HG03457 (cell line): ENCODE results near the gene MAMSTR.
"Not testable (repeated sequence)": the region's sequence is repeated elsewhere in the genome, so short reads cannot be mapped to it uniquely, and the experiment has no call there.

Experiments
- ATAC-seq: cut with Tn5 transposase; IDR thresholded peaks from one replicate; pipeline ENCODE4 v1.9.1; 2021; ENCODE audit warnings: moderate number of reproducible peaks; ENCODE audit not compliant: unreplicated experiment

MAMSTR gene

GRCh38 chr19:48719263-48720171 lies at the start of gene MAMSTR:
Gene MAMSTR (minus strand): TSS chr19:48719725. CDS start chr19:48719031, 694 bp downstream.
- no peak for ATAC-seq

- no peak for ATAC-seq
Observed at GRCh38 chr19:48768994-48769713, 49.6 kb upstream of the MAMSTR start.

GRCh38 chr19:48768171-48768753 lies 48.7 kb upstream of the MAMSTR start:
- not testable (repeated sequence) for ATAC-seq

- ATAC-seq: not testable (repeated sequence)
Observed at GRCh38 chr19:48765816-48766215, 46.3 kb upstream of the MAMSTR start.

- no peak for ATAC-seq
Observed at GRCh38 chr19:48760504-48761205, 41.1 kb upstream of the MAMSTR start.

GRCh38 chr19:48757741-48758144 lies 38.2 kb upstream of the MAMSTR start:
- no peak for ATAC-seq

GRCh38 chr19:48757089-48757675 lies 37.7 kb upstream of the MAMSTR start:
- no peak for ATAC-seq

GRCh38 chr19:48756686-48757085 lies 37.2 kb upstream of the MAMSTR start:
- no peak for ATAC-seq

GRCh38 chr19:48756212-48756611 lies 36.7 kb upstream of the MAMSTR start:
- no peak for ATAC-seq

- ATAC-seq: no peak
Observed at GRCh38 chr19:48755787-48756186, 36.3 kb upstream of the MAMSTR start.

- no peak for ATAC-seq
Observed at GRCh38 chr19:48755084-48755641, 35.6 kb upstream of the MAMSTR start, which contains the start of gene FGF21. Gene FGF21 (plus strand): TSS chr19:48755524. CDS start chr19:48756237, 713 bp downstream.

GRCh38 chr19:48752496-48753365 lies 33.2 kb upstream of the MAMSTR start, which contains the start of gene FUT1:
Gene FUT1 (minus strand): TSS chr19:48752641. CDS start chr19:48751281, 1,360 bp downstream.
- ATAC-seq: no peak

GRCh38 chr19:48751845-48752495 lies 32.4 kb upstream of the MAMSTR start:
- ATAC-seq: no peak

- ATAC-seq: no peak
Observed at GRCh38 chr19:48750771-48751504, 31.4 kb upstream of the MAMSTR start.

- ATAC-seq: no peak
Observed at GRCh38 chr19:48750351-48750750, 30.8 kb upstream of the MAMSTR start.

- ATAC-seq: no peak
Observed at GRCh38 chr19:48749571-48750198, 30.2 kb upstream of the MAMSTR start.
